Activated CD4-positive, alpha-beta T cell treated with anti-CD3 and anti-CD28 coated beads, Interleukin-2, amount 50 U/mL, for 16 hours (primary cell): ENCODE results near the gene CCR7.

ENCODE experiments used
- DNase-seq: peaks from one replicate; pipeline ENCODE4 v3.0.0-alpha.2; 2020

Gene CCR7

DNA sequence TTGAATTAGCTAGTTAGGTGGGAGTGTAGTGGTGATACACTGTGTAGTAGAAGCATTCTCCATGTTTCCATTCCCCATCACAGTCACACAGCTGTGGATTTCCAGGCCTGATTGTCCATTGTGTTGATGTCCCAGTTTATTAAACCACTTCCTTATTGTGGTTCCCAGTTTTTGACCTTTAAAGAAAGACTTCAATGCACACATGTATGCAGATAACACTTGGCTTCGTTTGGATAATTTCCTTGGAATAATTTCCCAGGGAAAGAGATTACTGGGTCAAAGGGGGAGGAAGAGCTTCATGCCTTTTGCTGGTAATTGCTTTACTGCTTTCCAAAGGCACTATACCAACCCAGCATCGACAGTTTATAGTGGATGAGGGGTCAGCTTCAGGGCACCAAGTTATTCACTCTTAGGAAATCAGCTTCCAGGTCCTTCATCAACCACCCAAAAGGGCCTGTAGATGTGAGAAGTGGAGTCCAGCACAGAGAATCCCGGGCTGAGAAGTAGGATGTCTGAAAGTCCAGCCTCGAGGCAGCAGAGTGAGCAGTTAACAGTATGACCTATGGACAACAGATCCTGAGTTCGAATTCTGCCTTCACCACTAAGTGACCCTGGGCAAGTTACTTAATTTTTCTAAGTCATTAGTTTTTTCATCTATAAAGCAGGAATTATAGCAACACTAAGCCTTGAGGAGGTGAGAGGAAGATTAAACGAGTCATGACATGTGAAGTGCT, 32.6 kb downstream of the CCR7 start:
- no peak for DNase-seq

DNA sequence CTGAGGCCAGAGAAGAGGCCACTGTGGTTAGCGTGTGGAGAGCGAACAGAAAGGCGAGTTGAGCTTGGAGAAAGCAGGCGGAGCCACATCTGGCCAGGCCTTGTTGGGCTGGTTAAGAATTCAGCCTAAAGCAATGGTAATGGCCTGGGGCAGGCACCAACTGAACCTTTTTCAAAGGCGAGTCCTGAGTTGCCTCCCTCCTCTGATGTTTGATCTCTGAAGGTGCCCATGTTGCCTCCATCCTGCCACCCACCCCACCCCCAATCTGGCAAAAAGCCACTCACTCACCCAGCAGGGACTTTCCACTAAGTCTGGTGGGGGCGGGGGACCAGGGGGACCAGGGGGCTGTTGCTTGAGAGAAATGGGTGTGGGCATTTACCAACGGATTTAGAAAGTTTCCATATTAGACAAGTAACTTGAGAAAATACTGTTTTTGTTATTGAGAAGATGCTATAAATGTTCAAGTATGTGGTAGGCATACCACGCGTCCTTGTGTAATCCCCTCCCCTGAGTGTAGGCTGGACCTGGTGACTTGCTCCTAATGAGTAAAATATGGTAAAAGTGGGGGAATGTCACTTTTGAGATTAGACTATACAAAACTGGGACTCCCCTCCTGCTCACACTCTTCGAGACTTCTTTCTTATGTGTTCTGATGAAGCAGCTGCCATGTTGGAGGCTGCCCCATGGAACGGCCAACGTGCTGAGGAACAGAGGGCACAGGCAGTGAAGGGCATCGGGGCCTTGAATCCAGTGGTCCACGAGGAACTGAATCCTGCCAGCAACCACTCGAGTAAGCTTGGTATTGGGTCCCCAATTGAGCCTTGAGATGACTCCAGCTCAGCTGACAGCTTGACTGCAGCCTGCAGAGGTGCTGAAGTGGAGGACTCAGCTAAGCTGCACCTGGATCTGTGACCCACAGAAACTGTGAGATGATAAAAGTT, 34.0 kb downstream of the CCR7 start:
- DNase-seq = peak; percentile 91

DNA sequence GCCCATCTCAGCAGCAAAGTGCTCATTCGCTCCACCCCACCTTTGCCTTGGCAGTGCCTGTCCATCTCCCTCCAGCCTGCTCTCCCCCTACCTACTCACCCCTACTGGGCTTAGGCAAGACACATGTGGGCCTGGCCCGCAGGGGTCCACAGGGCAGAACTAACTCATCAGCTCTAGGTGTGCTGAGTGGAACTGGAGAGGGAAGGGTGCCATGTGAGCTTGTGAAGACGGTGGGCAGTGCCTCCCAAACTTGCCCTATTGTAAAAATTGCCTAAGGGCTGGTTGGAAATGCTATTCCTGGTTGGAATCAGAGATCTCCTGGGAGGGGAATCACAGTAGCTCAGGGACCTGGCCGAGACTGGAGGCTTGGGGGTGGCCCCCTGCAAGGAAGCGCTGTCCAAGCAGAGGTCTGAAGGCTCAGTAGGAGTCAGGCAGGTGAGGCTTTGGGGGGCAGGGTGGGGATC, 34.7 kb downstream of the CCR7 start:
- DNase-seq = no peak

DNA sequence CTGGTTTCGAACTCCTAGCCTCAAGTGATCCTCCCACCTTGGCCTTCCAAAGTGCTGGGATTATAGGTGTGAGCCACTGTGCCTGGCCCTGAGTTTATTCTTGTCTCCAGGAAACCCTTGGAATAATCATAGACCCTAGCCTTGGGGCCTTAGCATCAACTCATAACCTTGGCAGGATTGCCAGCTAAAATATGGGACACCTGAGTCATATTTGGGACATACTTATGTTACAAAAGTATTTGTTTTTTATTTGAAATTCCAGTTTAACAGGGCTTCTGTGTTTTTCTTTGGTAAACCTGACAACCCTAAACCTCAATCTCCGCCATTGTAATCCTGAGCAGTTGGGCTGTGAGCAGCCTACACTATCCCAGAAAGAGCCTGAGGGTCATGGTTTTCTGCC, 35.3 kb downstream of the CCR7 start:
- no peak for DNase-seq

DNA sequence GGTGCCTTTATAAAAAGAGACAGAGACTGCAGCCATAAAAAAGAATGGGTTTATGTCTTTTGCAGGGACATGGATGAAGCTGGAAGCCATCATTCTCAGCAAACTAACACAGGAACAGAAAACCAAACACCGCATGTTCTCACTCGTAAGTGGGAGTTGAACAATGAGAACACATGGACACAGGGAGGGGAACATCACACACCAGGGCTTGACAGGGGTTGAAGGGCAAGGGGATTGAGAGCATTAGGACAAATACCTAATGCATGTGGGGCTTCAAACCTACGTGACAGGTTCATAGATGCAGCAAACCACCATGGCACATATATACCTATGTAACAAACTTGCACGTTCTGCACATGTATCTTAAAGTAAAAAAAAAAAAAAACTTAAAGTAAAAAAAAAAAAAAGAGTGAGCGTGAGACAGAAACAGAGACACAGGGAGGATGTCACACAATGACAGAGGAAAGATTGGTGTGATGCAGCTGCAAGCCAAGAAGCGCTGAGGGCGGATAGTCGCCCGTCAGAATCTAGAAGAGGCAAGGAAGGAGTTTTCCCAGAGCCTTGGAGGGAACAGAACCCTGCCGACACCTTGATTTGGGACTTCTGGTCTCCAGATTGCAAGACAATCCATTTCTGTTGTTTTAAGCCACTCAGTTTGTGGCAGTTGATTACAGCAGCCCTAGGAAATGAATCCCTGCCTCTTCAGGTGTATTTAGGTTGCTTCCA, 36.4 kb downstream of the CCR7 start:
- DNase-seq = no peak

DNA sequence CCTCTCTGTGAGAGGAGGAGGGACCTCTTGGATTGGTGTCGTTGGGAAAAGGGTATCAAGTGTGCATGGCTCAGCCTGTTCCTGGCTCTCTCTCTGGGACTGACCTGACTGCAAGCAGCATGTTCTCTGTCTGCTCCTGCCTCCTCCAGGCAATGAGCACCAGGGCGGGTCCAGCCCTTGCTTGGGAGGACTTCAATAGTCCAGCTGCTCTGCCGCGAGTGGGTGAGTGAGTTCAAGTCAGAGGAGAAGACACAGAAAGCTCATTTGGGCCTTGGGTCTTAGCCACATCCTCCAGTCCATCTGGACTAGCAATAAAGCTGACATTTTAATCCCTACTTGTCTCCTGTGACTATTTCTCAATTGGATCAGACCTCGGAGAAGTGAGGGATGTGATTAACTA, 38.6 kb downstream of the CCR7 start:
- no peak for DNase-seq

DNA sequence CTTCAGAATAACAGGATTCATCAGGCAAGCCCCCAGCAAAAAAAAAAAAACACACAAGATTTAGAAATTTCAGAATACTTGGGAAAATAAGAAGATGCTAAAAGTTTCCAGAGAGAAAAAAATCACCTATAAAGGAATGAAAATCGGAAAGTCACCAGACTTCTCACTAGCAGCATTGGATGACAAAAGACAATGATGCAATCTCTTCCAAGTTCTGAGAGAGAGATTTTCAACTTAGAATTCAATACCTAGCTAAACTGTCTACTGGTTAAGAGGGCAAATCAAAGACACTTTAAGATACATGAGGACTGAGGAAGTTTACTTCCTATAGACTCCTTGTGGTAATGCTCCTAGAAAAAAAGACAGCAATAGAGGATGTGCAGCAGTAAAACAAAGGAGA, 40.0 kb downstream of the CCR7 start:
- no peak for DNase-seq

DNA sequence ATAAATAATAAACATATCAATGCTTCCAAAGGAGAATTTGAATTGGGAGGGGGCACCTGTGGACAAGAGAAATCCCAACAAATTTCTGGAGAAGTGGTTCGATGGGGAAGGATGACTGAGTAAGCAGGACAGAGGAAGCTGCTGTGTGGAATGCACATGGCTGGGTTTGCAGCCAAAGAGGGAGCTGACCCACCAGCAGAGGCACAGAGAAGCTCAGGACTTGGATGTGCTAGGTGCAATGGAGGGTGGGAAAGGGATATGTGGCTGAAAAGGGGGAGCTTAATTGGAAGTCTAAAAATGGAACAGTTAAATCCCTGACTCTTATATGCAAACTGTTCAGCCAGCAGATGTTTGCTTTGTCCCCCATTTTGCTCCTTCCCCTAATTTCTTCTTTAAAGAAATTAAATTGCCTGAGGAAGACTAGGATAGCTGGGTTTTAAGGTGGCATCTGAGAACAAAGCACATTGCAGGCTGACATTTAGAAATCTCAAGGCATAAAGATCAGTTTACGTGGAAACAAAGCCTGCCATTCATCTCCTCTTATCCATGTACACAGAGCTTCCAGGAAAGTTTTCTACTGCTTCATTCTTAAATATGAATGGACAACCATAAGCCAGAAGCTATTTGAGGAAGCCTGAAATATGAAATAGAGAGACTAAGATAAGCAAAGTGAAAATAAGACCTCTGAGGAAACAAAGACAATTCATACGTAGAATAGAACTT, 40.9 kb downstream of the CCR7 start:
- no peak for DNase-seq

DNA sequence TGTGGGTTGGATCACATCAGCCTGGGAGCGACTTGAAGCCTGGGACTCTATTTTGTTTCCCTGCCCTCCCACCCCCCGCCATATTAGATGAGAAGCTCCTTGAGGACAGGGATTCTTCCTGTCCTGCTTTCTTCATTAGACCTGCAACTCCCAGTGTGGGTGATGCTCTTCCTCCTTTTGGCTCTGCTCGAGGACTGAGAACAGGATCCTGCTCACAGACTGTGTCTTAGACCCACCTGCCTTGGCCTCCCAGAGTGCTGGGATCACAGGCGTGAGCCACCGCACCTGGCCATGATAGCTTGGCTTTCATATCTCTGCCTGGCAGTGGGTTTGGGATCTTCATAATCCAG, 42.3 kb downstream of the CCR7 start:
- no peak for DNase-seq

DNA sequence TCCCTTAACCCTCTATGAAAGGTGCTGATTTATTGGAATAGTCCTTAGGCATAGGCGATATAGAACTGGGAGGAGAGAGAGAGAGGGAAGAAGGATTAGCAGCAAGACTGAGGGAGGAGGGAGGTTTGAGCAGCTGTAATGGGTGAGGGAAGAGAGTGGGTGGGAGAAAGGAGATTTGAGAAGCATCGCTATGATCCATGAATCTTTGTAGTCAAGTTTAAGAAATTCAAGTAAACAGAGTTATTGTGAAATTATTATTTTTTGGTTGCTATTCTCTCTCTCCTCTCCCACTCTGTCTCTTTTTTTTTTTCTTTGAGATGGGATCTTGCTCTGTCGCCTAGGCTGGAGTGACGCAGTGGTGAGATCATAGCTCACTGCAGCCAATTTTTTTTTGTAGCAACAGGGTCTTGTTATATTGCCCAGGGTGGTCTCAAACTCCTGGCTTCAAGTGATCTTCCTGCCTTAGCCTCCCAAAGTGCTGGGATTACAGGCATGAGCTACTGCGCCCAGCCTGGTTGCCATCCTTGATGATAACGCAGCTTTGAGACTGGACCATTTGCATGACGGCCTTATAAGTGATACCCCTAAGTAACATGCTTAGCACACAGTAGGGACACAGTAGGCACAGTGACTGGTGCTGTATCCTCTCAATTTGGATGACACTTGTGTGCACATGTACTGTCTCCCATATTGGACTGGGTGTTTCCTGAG, 42.9 kb downstream of the CCR7 start:
- DNase-seq = no peak

DNA sequence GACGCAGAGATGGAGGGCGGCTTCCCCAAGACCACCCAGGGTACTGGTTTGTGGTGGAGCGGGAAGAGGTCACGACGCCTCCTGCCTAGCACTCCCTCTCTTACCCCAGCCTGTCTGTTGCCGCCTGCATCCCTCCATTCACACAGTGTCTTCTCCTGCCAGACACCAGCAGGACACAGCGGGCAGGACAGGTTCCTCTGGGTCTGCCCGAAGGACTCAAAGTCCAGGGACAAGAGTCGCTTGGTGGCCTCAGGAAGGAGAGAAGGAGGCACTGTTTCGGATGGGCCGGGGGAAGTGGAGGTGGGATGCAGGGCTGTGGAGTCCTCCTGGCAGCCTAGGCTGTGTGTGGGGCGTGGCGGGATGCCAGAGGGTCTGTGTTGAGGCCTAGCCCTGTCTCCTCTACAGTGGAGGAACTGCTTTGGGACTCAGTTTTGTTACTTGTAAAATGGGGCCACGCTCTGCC, 44.2 kb downstream of the CCR7 start:
- DNase-seq = no peak

DNA sequence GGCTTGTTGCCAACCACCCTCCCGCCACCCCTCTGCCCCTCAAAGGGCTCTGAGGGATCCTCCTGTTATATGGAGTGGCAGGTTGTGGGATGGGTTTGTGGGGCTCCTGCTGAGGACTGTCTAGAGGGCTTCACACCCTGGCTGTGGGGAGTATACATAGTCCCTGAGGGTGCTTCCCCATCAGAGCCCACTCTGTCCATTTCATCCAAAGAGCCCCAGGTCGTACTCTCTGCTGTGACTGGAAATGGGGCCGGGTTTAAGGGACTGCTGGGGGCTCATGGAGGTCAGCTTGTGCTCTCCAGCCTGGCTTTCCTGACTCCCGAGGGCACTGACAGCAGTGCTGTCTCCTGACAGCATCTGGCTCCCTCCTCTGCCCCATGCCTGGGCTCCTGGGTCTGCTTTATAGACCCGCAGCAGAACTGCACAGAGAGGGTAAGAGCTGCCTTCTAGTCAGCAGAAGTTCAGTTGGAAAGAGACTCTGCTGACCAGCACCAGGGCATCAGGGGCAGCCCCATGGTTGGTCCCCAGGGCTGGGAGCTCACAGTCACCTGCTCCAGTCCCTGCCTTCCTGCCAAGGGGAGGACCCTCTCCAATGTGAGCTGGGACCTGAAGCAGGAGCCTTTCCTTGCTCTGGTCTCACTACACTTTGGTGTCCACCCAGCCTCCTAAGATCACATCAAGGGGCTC, 46.0 kb downstream of the CCR7 start:
- DNase-seq = no peak

DNA sequence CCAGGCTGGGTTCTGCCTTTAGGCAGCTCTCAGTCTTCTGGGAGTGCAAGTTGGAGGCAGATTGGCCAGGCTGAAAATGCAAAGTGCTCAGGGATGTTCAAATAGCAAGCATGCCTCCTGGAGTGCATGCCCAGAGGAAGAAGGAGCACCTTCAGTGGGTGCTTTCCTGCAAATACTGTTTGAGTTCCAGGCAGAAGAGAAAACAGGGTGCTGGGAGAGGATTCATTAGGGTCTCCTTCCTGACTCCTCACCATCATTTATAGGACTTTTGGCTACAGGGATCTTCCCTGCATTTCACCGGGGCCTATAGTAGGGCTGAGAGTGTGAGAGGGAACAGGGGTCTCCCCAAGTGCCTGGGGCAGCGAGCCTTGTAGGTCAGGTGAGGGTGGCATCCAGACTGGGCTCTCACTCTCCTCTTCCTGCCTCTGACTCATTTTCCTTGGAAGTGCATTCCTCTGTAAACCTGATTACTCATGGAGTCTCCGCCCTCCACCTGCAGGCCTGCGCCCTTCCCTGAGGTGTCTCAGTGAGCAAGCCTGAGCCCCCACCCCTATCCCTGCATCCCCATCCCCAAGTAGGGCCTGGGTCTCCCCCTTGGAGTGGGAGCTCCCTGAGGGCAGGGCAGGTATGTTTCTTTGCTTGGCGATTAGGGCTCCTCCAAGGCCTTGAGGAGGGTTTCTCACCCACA, 46.7 kb downstream of the CCR7 start:
- no peak for DNase-seq

DNA sequence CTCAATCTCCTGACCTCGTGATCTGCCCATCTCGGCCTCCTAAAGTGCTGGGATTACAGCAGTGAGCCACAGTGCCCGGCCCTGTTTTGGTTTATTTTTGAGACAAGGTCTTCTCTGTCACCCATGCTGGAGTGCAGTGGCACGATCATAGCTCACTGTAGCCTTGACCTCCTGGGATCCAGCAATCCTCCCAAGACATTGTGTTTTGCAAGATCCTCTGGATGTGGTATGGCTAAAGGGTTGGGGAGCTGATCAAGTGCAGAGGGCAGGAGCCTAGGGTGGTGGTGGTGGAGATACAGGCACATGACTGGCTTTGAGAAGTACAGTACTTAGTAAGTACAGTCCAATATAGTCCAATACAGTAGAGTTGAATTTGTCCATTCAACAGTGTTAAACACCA, 47.3 kb downstream of the CCR7 start:
- DNase-seq = no peak

DNA sequence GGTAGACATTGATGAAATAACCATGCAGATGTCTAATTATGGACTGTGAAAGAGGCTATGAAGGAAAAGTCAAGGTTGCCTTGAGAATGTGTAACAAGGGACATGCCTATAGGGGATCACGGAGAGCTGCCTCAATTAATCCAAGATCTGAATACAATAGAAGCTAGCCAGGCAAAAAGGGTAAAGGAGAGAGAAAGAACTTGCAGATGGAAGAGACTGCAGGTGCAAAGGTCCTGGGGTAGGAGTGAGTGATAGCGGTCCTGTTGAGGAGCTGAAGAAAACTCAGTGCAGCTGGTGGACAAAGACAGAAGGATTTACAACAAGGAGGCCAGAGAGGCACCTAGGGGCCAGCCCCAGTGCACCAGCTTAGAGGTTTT, 48.0 kb downstream of the CCR7 start:
- no peak for DNase-seq

DNA sequence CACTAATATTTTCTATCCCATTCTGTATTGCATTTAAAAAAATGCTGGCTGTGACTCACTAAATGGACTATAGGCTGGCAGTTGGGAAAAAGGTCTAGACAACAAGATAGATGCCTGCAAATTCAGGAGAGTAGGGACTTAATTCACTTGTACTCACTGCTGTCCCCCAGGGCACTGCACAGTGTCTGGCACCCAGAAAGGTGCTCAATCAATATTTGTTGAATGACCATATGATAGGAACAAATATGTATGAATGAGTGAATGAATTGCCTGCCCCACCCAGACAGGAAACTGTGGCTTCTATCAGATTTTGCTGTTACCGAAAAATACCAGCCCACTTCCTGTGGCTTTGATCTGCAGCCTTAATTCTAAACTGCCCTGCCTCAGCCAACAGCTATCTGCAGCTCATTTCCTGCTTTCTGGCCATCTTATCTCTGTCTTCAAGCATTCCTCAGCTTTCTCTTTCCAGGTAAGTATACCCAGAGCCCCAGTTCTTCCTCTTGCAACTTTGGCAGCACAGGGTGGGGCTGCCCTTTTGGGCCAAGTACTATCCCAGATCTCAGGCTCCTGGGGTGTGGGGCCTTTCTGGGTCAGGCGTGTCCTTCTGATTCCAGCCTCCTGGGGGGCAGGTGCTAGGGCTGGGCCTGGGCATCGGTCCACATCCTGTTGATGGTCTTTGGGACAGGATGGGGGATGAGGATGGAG, 48.5 kb downstream of the CCR7 start:
- DNase-seq = peak; percentile 93

DNA sequence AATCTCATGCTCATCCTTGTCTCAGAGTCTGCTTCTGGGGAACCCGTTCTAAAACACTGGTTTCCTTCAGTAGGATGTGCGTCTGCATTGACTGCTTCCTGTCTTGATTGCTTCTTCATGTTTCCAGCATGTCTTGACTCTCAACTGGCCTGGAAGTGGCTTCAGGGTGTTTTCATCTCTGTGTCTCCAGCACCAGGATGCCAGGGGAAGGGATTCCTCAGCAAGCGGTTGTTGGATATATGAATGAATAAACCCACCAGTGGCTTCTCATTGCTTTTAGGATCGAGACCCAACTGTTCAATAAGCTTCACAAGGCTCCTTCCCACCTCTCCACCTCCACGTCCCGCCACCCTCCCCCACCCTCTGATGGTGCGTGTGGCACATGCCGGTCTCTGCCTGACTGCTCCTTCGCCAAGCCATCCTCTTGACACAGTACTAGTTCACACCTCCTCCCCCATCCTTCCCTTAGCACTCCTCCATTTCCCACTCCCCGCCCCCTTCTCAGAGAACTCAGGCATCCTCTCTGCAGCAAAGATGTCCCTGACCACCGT, 49.7 kb downstream of the CCR7 start:
- peak; percentile 82 for DNase-seq

DNA sequence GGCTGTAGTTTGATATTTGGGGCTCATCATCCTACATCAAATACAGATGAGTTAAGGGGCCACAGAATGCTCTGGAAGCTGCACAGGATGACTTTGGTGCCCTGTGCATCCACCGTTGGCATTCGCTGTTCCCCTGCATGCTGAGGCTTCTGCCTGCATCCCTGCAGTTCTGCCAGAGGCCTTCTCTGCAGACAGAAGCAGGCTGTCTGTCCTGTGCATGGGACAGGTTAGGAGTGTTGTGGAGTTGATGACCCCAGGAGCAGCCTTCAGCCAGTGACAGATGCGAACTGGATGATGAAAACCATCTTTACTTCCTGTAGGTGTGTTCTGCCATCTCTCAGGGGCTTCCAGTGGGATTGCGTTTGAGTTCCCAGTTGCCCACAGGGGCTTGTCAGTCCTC, 50.3 kb downstream of the CCR7 start:
- DNase-seq = no peak

DNA sequence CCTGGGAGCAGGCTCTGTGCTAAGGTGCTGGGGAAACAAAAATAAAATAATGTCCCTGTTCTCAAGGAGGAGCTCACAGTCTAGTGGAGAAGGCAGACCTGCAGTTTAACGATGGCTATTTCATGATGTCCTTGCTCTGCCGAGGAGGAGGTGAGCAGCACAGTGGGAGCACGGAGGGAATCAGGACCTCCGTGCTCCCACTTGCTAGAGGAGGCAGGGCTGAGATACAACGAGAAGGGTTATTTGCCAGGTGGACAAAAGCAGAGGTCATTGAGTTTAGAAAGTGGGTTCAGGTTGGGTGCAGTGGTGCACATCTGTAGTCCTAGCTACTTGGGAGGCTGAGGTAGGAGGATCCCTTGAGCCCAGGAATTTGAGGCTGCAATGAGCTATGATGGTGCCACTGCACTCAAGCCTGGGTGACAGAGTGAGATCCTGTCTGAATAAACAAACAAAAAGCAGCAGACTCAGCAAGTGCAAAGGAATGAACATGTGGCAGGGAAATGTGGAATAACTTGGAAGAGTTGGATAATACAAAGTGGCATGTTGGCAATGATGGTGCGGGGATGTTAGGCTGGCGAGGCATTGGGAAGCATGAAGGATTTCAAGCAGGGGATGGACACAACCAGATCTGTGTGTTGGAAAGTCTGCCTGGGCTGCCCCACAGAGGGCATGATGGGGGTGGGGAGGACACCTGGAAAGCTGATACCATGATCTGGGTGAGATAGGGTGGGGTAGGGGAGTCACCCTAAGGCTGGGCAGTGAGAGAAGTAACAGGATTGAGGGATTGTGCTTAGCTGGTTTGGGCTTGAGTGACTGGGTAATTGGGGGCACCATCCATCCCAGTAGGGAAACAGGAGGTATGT, 51.0 kb downstream of the CCR7 start:
- no peak for DNase-seq
